ENCODE data around the gene MIPOL1. TPM values are rescaled to one million over a fixed set of nuclear protein-coding genes. Genes with fewer than 3 reads are reported as not detected.

The MIPOL1 gene
- total and polyA plus RNA-seq, 2 experiments from 2014 or later: 5.7 to 5.9 TPM

GRCh38 chr14:37600880-37601741 lies 403.4 kb downstream of the MIPOL1 start:
- no peaks in the 10 kb centered on the region for H3K9me3 ChIP-seq (ENCODE audit: low read depth)
- no peaks in the 10 kb centered on the region for H4K20me1 ChIP-seq (ENCODE audit: insufficient read depth)
- H3K27ac ChIP-seq: no peak overlapping the region
- H3K27me3 ChIP-seq (replicated peaks; ENCODE audit: insufficient read depth): peaks cover 99% of the 10 kb centered on the region
- no peaks in the 10 kb centered on the region for H3K36me3 ChIP-seq (ENCODE audit: low read depth)
- H3K4me2 ChIP-seq (ENCODE audit: unreplicated experiment): no peak overlapping the region
- H3K79me2 ChIP-seq (ENCODE audit: insufficient read depth): no peaks in the 10 kb centered on the region
- no peak overlapping the region for H2AFZ ChIP-seq
- no peaks in the 10 kb centered on the region for H3F3A ChIP-seq (ENCODE audit: insufficient read depth)
- H3K4me3 ChIP-seq: no peak overlapping the region
- no peak overlapping the region for H3K9ac ChIP-seq
- TF ChIP-seq EZH2phosphoT487 (IDR thresholded peaks at IDR 0.05; ENCODE audit: insufficient read depth, low read depth) (no peak), EZH2 (IDR thresholded peaks at IDR 0.05; ENCODE audit: insufficient read depth, poor library complexity, severe bottlenecking) (no peak)
- no peaks in the 10 kb centered on the region for H3K4me1 ChIP-seq (ENCODE audit: insufficient read depth)
- DNase-seq: no peak
- in situ Hi-C loops (cut with MboI): loop anchor here (10.0 kb wide), 1 partner anchor 356 kb away; no protein-coding TSS in a partner anchor
- 13 to 17% methylated on average over 4 of the region's 4 CpGs for WGBS, 2 experiments (ENCODE audit: low coverage in 1 of 2, low lambda C conversion rate in 2 of 2, missing lambda C conversion rate in 2 of 2)
- H3K9me2 ChIP-seq (ENCODE audit: insufficient read depth): no peaks in the 10 kb centered on the region

DNA sequence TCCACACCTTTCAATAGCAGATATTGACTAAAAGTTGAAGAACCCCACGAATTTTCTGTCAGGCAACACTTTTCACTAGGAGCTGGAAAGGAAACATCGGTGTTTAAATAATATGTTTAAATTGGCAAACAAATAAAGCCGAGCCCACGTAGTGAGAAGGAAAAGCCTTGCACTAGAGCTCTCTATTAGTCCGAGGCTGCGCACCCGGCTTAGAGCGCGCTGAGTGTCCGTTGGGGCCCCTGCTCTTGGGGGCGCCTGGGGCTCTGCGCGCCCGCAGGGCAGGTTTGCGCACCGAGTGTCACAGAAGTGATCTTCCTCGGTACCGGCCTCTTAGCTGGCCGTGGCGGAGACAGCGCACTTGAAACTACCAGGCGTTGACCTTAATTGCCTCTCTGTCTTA lies 404.1 kb downstream of the MIPOL1 start:
- Histone ChIP-seq H3K4me1 (ENCODE audit: insufficient read depth) (no peaks in the 10 kb centered on the region), H3K9me2 (ENCODE audit: insufficient read depth) (no peaks in the 10 kb centered on the region), H3K4me3 (no peak overlapping the region), H3F3A (ENCODE audit: insufficient read depth) (no peaks in the 10 kb centered on the region), H3K9ac (no peak overlapping the region), H3K27me3 (replicated peaks; ENCODE audit: insufficient read depth) (peaks cover 97% of the 10 kb centered on the region), H3K79me2 (ENCODE audit: insufficient read depth) (no peaks in the 10 kb centered on the region), H2AFZ (no peak overlapping the region), H4K20me1 (ENCODE audit: insufficient read depth) (no peaks in the 10 kb centered on the region), H3K9me3 (ENCODE audit: low read depth) (no peaks in the 10 kb centered on the region), H3K27ac (no peak overlapping the region), H3K36me3 (ENCODE audit: low read depth) (no peaks in the 10 kb centered on the region), H3K4me2 (ENCODE audit: unreplicated experiment) (no peak overlapping the region)
- 17 to 19% methylated on average over 22 of the region's 22 CpGs for WGBS, 2 experiments (ENCODE audit: low coverage in 1 of 2, low lambda C conversion rate in 2 of 2, missing lambda C conversion rate in 2 of 2)
- in situ Hi-C loops (cut with MboI): loop anchor here (10.0 kb wide), 1 partner anchor 357 kb away; no protein-coding TSS in a partner anchor
- no peak for DNase-seq
- no peak for TF ChIP-seq EZH2phosphoT487 (IDR thresholded peaks at IDR 0.05; ENCODE audit: insufficient read depth, low read depth)

Small RNAs within 50 kb of the gene (small RNA-seq; reads per million reads assigned to genes)
- gene RNU6-273P (ENCODE audit: low read depth, low replicate concordance) (not detected), gene RNU6-886P (ENCODE audit: low read depth, low replicate concordance) (not detected)

Other genes with a start within 250 kb of the MIPOL1 start
- not detected in 2 replicates for gene SLC25A21, start 25.3 kb upstream of the MIPOL1 start, total RNA-seq (2014; rRNA removed; shearing (Covaris generic))
- gene SLC25A21, start 25.3 kb upstream of the MIPOL1 start, polyA plus RNA-seq (2016; fragmentation: Nextera tagmentation; extraction: Ambion mirVana): 0.26 and 0.79 TPM in 2 replicates